GM13976 (cell line): Measurements from ENCODE around the gene SAPCD1.

Source experiments
- DNase-seq: peaks from one replicate; pipeline ENCODE4 v3.0.0; 2012; ENCODE audit warnings: low spot score
- CTCF ChIP-seq: IDR thresholded peaks from 2 replicates; pipeline ENCODE4 v1.5.1; 2012; ENCODE audit warnings: borderline replicate concordance, mild to moderate bottlenecking; ENCODE audit not compliant: insufficient read depth; ENCODE audit errors: extremely low read depth, missing control alignments, control extremely low read depth
- in situ Hi-C: fragments of 300-500 bp; cut with MboI; formaldehyde crosslinking; loops from one replicate; pipeline ENCODE4 v1.12.0; 2022; ENCODE audit warnings: low sequenced_read_pairs, mixed read lengths, inconsistent platforms; ENCODE audit not compliant: unreplicated experiment

The SAPCD1 gene

GRCh38 chr6:31760790-31761189 lies 1.7 kb upstream of the SAPCD1 start:
- in situ Hi-C loops: no loop called here
- TF ChIP-seq CTCF: no peak
- DNase-seq: no peak

GRCh38 chr6:31761343-31761742 lies 1.1 kb upstream of the SAPCD1 start:
- DNase-seq: no peak
- in situ Hi-C loops: no loop called here
- TF ChIP-seq CTCF: no peak

GRCh38 chr6:31762878-31763618 lies 592 bp downstream of the SAPCD1 start:
- in situ Hi-C loops: no loop called here
- no peak for TF ChIP-seq CTCF
- DNase-seq: no peak

GRCh38 chr6:31763619-31763940 lies 1.1 kb downstream of the SAPCD1 start:
- in situ Hi-C loops: no loop called here
- no peak for DNase-seq
- no peak for TF ChIP-seq CTCF

GRCh38 chr6:31764198-31764597 lies 1.7 kb downstream of the SAPCD1 start:
- no peak for TF ChIP-seq CTCF
- DNase-seq: no peak
- in situ Hi-C loops: no loop called here

- in situ Hi-C loops: no loop called here
- no peak for TF ChIP-seq CTCF
- DNase-seq: no peak
These were observed 3.1 kb downstream of the SAPCD1 start for GRCh38 chr6:31765559-31765909.
